Activated CD4-positive, CD25-positive, alpha-beta regulatory T cell treated with anti-CD3 and anti-CD28 coated beads, Interleukin-2, amount 50 U/mL, for 72 hours (primary cell): ENCODE results near the gene SARS1.

Experiments
- DNase-seq: peaks from one replicate; pipeline ENCODE4 v3.0.0; 2021

The SARS1 gene

GRCh38 chr1:109229531-109230127, 15.9 kb downstream of the SARS1 start:
- no peak for DNase-seq

GRCh38 chr1:109231066-109231465, 17.3 kb downstream of the SARS1 start:
- no peak for DNase-seq

GRCh38 chr1:109235137-109235536, 21.4 kb downstream of the SARS1 start:
- no peak for DNase-seq

GRCh38 chr1:109237512-109237911, 23.8 kb downstream of the SARS1 start:
- DNase-seq: no peak

- no peak for DNase-seq
Observed at GRCh38 chr1:109238382-109238781, 24.7 kb downstream of the SARS1 start.

- no peak for DNase-seq
Observed at GRCh38 chr1:109239047-109239408, 25.3 kb downstream of the SARS1 start.

- no peak for DNase-seq
Observed at GRCh38 chr1:109239409-109240068, 25.8 kb downstream of the SARS1 start.

- no peak for DNase-seq
Observed at GRCh38 chr1:109240158-109241152, 26.7 kb downstream of the SARS1 start.

GRCh38 chr1:109241344-109241743, 27.6 kb downstream of the SARS1 start:
- DNase-seq: no peak

GRCh38 chr1:109241841-109242345, 28.2 kb downstream of the SARS1 start:
- no peak for DNase-seq

GRCh38 chr1:109242387-109242786, 28.7 kb downstream of the SARS1 start:
- no peak for DNase-seq

GRCh38 chr1:109243221-109243620, 29.5 kb downstream of the SARS1 start:
- DNase-seq: no peak

GRCh38 chr1:109243860-109244552, 30.3 kb downstream of the SARS1 start:
- no peak for DNase-seq

GRCh38 chr1:109246141-109246551, 32.4 kb downstream of the SARS1 start:
- DNase-seq: no peak

- no peak for DNase-seq
Observed at GRCh38 chr1:109247401-109248365, 34.0 kb downstream of the SARS1 start.

- DNase-seq: no peak
Observed at GRCh38 chr1:109248444-109248796, 34.7 kb downstream of the SARS1 start.

GRCh38 chr1:109248797-109249629, 35.3 kb downstream of the SARS1 start, which contains the start of gene CELSR2:
Gene CELSR2, plus strand, starts transcription at chr1:109249539. Its CDS starts 541 bp downstream, at chr1:109250080.
- peak; percentile 47 for DNase-seq

- DNase-seq: no peak
Observed at GRCh38 chr1:109249654-109250401, 36.1 kb downstream of the SARS1 start.

- DNase-seq: no peak
Observed at GRCh38 chr1:109250454-109251276, 36.9 kb downstream of the SARS1 start.
